Activated CD4-positive, alpha-beta T cell treated with anti-CD3 and anti-CD28 coated beads, Interleukin-2, amount 50 U/mL, for 4 hours (primary cell): ENCODE results near the gene CELA3A.
"Not testable (repeated sequence)": the region's sequence is repeated elsewhere in the genome, so short reads cannot be mapped to it uniquely, and the experiment has no call there.

ENCODE experiments used
- DNase-seq, 2 experiments: peaks; one replicate each; pipeline ENCODE4 v3.0.0-alpha.2; 2020

The CELA3A gene

GRCh38 chr1:21982122-21982521 is 19.3 kb upstream of the CELA3A start:
- DNase-seq = not testable (repeated sequence)

- DNase-seq = not testable (repeated sequence)
Measured at GRCh38 chr1:21983539-21983938, 17.9 kb upstream of the CELA3A start.

GRCh38 chr1:21985893-21986292 is 15.6 kb upstream of the CELA3A start:
- DNase-seq = not testable (repeated sequence)

GRCh38 chr1:21986386-21986785 is 15.1 kb upstream of the CELA3A start:
- not testable (repeated sequence) for DNase-seq

- DNase-seq = not testable (repeated sequence)
Measured at GRCh38 chr1:21989672-21990393, 11.6 kb upstream of the CELA3A start.

GRCh38 chr1:21992186-21992585 is 9.3 kb upstream of the CELA3A start:
- not testable (repeated sequence) for DNase-seq

GRCh38 chr1:21994716-21995115 is 6.7 kb upstream of the CELA3A start:
- DNase-seq = not testable (repeated sequence)

- not testable (repeated sequence) for DNase-seq
Measured at GRCh38 chr1:21996663-21996970, 4.8 kb upstream of the CELA3A start.

GRCh38 chr1:21997891-21998623 is 3.4 kb upstream of the CELA3A start:
- DNase-seq = not testable (repeated sequence)

GRCh38 chr1:21998624-21999294 is 2.7 kb upstream of the CELA3A start:
- DNase-seq = not testable (repeated sequence)

- not testable (repeated sequence) for DNase-seq
Measured at GRCh38 chr1:21999645-22000044, 1.8 kb upstream of the CELA3A start.

GRCh38 chr1:22002461-22002860 is 1.0 kb downstream of the CELA3A start:
- not testable (repeated sequence) for DNase-seq

- not testable (repeated sequence) for DNase-seq
Measured at GRCh38 chr1:22002875-22003274, 1.4 kb downstream of the CELA3A start.

GRCh38 chr1:22003959-22004358 is 2.5 kb downstream of the CELA3A start:
- not testable (repeated sequence) for DNase-seq

- peak; percentile 11 to 14 for DNase-seq
Measured at GRCh38 chr1:22005261-22006149, 4.0 kb downstream of the CELA3A start.

- DNase-seq = not testable (repeated sequence)
Measured at GRCh38 chr1:22006736-22007135, 5.3 kb downstream of the CELA3A start.

- DNase-seq = not testable (repeated sequence)
Measured at GRCh38 chr1:22007262-22007661, 5.8 kb downstream of the CELA3A start.

GRCh38 chr1:22009566-22009965 is 8.1 kb downstream of the CELA3A start:
- DNase-seq = not testable (repeated sequence)

- not testable (repeated sequence) for DNase-seq
Measured at GRCh38 chr1:22012752-22013151, 11.3 kb downstream of the CELA3A start.

GRCh38 chr1:22014575-22015206 is 13.2 kb downstream of the CELA3A start:
- DNase-seq = not testable (repeated sequence)

- DNase-seq = peak; percentile 55 to 63
Measured at GRCh38 chr1:22018583-22019559, 17.4 kb downstream of the CELA3A start.
